GM19099 (cell line): ENCODE data around the gene SYNE2.

Experiments used
- POLR2A ChIP-seq: IDR thresholded peaks from 3 replicates; pipeline ENCODE4 v1.6.1; 2011; ENCODE audit warnings: low read depth; ENCODE audit not compliant: insufficient read length; ENCODE audit errors: extremely low read depth

Gene SYNE2

DNA sequence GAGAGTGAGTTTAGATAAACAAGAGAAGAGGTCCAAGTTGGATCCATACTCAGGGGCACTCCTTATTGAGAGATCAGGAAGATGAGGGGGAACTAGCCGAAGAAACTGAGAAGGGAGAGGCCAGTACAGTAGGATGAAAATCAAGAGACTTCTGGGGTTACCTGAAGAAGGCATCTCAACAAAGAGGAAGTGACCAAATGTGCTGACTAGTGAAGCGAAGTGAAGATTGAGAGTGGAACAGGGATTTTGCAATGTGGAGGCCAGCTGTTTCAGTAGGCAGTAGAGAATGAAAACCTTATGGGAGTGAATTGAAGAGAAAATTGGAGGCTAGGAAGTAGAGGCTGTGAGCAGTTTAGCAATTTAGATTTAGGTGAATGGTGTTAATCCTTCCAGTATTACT, 153.0 kb downstream of the SYNE2 start:
- TF ChIP-seq POLR2A = no peak

DNA sequence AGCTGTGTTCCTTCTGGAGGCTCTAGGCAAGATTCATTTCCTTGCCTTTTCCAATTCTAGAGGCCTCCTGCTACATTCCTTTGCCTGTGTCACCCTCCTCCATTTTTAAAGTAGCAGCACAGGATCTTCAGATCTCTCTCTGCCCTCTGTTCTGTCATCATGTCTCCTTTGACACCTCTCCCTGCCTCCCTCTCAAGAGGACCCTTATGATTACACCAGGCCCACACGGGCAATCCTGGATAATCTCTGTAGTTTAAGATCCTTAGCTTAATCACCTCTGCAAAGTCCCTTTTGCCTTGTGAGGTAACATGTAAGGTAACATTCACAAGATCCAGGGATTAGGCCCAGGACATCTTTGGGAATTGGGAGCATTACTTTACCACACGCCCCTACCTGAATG, 155.2 kb downstream of the SYNE2 start:
- no peak for TF ChIP-seq POLR2A

DNA sequence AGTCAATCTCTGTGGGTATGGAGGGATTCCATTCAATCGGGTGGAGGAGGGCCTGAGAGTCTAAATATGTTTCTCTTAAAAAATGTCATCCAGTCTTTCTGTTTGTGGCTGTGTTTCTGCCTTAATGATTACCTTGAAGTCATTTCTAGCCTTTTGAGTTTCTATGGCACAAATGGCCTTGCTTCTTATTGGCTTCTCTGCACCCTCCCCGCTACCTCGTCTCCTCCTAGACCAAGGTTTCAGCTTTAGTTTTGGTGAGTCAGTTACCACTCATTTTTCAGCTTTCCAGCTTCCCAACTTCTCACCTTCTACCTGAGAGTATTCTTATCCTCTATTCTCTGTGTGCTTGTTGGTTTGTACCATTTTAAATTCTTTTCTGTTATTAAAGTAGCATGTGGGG, 159.2 kb downstream of the SYNE2 start:
- no peak for TF ChIP-seq POLR2A

DNA sequence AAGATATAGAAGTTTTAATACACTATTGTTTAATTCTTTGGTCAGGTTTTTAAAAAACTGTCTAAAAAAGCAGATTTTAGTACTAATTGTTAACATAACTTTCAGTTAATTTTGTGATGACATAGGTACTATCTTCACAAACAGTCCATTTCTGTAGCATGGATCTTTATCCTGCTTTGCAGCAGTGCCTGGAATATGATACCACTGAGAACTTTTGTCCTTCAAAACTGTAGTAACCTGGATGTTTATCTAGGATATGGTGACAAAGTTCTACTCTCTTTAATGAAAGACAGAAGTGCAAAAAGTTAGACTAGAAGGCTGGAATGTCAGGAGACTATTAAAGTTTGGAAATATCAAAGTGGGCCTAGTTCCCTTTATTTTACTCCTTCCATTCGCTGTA, 159.9 kb downstream of the SYNE2 start:
- no peak for TF ChIP-seq POLR2A

DNA sequence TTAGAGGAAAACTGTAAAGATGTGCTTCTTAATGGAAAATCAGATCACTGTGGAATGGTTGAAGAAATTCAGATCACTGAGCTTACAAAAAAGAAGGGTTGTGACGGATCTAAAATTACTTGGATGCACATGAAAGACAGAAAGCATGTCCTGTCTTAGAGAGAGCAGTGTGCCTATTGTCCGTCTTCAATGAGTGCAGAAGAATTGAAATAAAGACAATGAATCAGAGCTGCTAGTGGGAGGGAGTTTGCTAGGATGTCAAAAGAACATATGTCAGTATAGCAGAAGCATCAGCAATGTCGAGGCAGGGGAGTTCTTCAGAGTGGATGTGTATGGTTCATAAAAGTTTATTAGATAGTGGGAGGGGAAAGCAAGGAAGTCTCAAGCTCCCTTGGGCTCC, 172.7 kb downstream of the SYNE2 start:
- no peak for TF ChIP-seq POLR2A

DNA sequence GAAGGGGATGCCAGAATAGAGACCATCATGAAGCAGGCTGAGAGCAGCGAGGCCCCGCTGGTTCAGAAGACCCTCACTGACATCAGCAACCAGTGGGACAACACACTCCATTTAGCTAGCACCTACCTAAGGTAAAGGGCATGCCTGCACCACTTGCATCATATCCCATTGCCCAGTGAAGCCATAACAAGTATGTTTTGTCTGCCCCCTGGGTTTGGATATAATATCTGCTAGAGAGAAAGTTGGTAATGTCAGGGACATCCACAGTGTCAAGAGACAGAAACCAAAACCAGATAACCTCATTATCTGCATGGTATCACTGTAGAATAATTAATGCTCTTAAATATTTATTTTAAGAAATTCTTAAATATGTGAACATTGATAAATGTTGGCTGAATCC, 173.8 kb downstream of the SYNE2 start:
- no peak for TF ChIP-seq POLR2A

DNA sequence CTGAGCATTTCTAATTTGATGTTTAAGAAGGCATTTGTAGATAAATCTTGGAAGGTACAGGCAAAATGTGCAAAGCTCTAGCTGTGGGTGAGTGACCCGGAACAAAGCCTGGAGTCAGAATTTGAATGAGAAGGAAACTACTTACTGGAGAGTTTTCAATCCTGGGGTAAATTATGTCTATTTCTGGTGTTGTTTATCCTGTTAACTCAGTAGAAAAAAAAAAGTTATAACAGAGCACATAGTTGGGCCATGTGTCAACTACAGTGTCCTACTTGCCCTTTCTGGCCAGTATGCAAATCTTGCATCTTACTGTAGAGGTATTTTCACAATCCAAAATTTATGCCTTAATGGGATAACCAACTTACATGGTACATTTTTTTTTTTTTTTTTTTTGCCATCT, 182.3 kb downstream of the SYNE2 start:
- no peak for TF ChIP-seq POLR2A

DNA sequence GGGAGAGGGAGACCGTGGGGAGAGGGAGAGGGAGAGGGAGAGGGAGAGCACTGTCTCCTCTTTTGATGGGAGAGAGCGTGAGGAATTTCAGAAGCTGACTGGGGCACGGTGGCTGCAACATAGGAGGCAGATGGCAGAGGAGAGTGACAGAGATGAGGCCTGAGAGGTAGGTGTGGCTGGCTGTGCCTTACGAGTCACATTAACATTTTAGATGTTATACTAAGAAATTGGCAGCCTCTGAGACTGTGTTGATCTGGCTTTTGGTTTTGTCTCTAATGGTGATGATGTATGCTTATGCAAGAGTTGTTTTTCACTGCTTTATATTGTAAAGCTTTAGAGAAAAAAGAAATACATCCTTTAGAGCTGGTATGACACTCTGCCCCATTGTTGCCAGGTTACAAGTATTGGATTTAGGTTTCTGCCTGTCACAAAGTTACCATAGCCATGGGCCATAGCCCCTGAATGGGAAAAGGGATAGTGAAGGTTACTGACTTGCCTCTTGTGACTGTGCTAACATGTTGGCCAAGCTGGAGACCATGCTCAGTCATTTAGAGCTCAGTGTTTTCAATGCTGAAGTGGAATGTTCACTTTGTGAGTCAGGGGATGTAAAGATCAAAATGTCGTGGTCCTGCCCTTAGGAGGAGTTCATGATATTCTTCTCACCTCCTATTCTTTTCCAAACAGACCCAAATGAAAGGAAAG, 186.2 kb downstream of the SYNE2 start:
- no peak for TF ChIP-seq POLR2A

DNA sequence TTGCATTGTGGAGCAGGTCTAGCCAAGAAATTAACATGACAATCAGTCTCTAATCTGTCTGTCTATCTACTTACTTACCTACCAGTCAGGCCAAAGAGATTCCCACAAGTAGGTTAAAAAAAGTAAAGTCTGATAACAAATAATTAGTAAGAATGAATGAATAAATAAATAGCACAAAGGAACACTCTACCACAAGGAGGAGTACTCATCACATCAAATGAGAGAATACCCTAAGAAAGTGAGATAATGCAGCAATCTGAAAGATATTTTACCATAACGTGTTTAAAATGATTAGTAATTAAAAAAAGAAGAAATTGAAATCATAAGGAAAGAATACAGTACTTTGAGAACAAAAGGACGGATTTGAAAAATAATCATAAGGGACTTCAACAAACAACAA, 187.2 kb downstream of the SYNE2 start:
- TF ChIP-seq POLR2A = no peak

DNA sequence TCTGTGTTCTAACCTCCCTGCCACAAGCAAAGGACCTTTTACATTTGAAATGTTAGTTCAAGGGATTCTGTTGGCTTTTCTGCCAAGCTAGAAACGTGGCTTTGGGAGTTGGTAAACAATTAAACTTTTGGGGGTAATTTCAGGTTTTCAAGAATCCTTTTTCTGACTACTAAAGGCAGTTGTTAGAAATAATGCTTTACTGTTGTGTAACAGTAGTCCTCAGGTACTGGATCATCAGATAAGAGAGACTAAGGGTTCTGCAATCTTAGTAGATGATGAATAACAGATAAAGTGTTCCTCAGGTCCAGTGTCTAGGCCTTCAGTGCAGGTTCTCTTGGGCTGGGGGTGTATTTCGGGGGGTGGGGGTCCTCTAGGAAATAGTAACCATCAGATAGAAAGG, 192.3 kb downstream of the SYNE2 start:
- TF ChIP-seq POLR2A = no peak

DNA sequence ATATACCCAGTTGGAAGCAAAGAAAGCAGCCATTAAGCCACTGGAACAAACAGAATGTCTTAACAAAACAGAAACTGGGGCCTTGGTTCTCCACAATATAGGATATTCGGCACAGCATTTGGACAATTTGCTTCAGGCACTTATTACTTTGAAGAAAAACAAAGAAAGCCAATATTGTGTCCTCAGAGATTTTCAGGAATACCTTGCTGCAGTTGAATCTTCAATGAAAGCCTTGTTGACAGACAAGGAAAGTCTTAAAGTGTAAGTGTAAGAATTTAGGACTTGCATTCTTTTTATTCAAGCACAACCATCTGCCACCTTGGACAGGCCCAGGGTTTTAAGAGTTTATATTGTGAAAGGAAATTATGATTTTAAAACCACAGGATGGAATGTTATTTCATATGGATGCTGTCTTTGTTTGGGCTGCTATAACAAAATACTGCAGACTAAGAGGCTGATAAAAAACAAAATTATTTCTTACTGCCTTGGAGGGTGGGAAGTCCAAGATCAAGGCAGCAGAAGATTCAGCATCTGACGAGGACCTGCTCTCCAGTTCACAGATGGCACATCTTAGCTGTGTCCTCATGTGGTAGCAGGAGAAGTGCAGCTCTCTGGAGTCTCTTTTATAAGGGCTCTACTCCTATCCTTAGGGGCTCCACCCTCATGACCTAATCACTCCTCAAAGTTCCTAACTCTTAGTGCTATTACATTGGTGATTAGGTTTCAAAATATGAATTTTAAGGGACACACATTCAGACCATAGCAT, 197.0 kb downstream of the SYNE2 start:
- TF ChIP-seq POLR2A = no peak

DNA sequence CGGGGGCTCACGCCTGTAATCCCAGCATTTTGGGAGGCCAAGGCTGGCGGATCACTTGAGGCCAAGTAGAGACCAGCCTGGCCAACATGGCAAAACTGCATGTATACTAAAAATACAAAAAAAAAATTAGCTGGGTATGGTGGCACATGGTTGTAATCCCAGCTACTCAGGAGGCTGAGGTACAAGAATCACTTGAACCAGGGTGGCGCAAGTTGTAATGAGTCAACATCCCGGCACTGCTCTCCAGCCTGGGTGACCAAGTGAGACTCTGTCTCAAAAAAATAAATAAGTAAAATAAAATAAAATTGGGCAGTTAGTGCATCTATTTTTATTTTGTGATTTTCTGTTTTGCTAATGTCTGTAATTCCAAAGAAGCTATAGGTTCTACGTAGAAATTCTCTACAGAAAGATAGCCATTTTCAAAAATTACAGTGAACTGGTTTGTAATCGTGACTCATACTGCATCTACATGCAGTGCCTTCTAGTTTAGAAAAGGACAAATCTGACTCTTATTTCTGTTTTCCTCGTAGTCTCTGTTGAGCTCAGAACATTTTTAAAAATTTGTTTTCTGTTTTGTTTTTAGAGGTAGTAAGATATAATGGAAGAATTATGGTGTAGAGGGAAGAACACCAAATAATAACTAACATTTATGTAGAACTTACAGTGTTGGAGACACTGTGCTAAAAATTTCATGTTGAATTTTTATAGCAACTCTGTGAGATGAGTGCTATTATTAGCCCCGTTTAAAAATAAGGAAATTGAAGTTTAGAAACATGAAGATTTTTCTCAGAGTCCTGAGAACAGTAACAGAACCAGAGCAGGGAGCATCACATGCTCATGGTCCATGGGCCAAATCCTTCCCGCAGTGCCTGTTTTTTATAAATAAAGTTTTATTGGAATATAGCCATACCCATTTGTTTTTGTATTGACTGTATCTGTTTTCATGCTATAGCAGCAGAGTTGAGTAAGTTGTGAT, 201.2 kb downstream of the SYNE2 start:
- TF ChIP-seq POLR2A = no peak

DNA sequence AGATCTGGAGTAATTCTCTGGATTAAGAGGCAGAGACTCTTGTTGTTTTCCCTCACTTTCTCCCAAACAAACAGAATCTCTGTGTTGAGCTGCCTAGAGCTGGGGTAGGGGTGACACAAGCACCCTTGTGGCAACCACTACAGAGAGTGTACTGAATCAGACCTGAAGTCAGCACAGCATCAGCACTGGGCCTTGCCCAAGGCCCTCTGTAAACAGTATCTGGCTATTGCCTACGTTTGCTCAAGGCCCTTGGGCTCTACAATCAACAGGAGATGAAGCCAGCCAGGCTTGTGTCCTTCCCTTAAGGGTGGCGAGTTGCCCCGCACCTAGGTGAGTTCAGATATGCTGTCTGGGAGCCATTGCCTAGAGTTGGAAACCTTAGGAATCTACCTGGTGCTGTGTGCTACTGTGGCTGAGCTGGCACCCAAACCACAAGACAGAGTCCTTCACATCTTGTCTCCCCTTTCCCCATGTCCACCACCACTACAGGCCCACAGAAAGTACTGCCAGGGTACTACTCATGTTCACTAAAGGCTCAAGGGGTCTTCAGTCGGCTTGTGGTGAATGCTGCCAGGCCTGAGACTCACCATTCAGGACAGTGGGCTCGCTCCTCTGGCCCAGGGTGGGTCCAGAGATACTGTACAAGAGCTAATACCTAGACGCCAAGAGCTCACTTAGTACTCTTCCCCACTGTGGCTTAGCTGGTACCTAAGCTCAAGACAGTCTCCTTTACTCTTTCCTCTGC, 206.8 kb downstream of the SYNE2 start:
- TF ChIP-seq POLR2A = no peak

DNA sequence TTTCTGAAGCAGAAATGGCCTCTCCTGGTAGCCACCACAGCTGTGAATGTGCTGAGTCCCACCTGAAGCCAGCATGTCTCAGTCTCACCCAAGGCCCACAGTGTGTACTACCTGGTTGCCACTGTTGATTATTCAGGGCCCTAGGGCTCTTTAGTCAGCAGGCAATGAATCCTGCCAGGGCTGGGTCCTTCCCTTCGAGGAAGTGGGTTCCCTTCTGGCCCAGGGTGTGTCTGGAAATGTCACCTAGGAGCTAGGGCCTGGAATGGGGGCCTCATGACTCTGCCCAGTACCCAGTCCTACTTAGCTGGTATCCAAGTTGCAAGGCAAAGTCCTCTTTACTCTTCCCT, 207.4 kb downstream of the SYNE2 start:
- no peak for TF ChIP-seq POLR2A

DNA sequence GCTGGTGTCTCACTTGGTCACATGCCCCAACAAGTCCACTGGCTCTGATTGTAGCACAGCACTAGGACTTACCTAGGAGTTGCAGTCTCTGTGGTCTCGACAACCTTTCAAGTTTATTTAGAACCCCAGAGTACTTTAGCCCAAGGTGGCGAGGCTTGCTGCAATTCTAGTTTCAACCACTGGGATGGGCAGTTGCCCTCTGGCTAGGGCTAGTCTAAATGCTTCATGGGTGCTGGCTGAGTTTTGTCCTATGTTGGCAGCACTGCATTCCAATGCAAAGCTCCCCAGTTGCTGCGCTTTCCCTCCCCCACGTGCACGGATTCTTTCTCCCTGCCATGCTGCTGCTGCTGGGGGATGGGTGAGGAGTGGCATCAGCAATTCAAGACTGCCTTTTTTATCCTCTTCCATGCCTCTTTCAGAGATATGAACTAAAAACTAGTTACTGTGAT, 207.9 kb downstream of the SYNE2 start:
- no peak for TF ChIP-seq POLR2A
